Mesenteric fat pad (tissue), 1 donor: ENCODE measurements around the gene VAMP8. TPM values are rescaled to one million over a fixed set of nuclear protein-coding genes. Genes with fewer than 3 reads are reported as not detected.
"Not testable (repeated sequence)": the region's sequence is repeated elsewhere in the genome, so short reads cannot be mapped to it uniquely, and the experiment has no call there.

Source experiments
- DNase-seq: peaks from one replicate; pipeline ENCODE4 v3.0.0-alpha.2; 2020; ENCODE audit warnings: low spot score
- long read RNA-seq: library from polyadenylated mRNA; unstranded; transcript quantifications from one replicate; pipeline ENCODE4 v2.0.0, GENCODE V29; 2020
- total RNA-seq: library from RNA; stranded (reverse); fragmentation: NEBNext Ultra II Directional; extraction: Animal tissue kit (Norgen Biotek cat#: 25700); gene quantifications from one replicate; pipeline ENCODE4 v1.2.1, GENCODE V29; 2021
- donor health status: DM: yes; HTN: yes; CAD: no.

Gene VAMP8
- 73.3 TPM for total RNA-seq
- long read RNA-seq, transcript VAMP8-201 (3 exons, 774 nt): major isoform, 9 of 11 reads
- long read RNA-seq, partial matches to known transcripts: 1 of 11 reads
- long read RNA-seq, other reads (novel, unspliced or antisense): 1 of 11 reads

GRCh38 chr2:85577386-85578242 lies at the start of gene VAMP8:
Gene VAMP8 (plus strand): TSS chr2:85577586. CDS start chr2:85577647, 61 bp downstream.
- DNase-seq: no peak

GRCh38 chr2:85527787-85528186 lies 49.6 kb upstream of the VAMP8 start:
- DNase-seq: no peak

GRCh38 chr2:85528355-85528754 lies 49.0 kb upstream of the VAMP8 start:
- DNase-seq: no peak

- no peak for DNase-seq
Observed at GRCh38 chr2:85529809-85530208, 47.6 kb upstream of the VAMP8 start.

GRCh38 chr2:85531589-85531988 lies 45.8 kb upstream of the VAMP8 start:
- DNase-seq: no peak

- no peak for DNase-seq
Observed at GRCh38 chr2:85534099-85534498, 43.3 kb upstream of the VAMP8 start.

- DNase-seq: no peak
Observed at GRCh38 chr2:85534881-85535280, 42.5 kb upstream of the VAMP8 start.

- no peak for DNase-seq
Observed at GRCh38 chr2:85536479-85536878, 40.9 kb upstream of the VAMP8 start.

GRCh38 chr2:85537600-85538506 lies 39.5 kb upstream of the VAMP8 start:
- DNase-seq: no peak

GRCh38 chr2:85538507-85539360 lies 38.7 kb upstream of the VAMP8 start, which contains the start of gene MAT2A:
Gene MAT2A (plus strand): TSS chr2:85539168. CDS start chr2:85539288, 120 bp downstream.
- peak; percentile 97 for DNase-seq

- DNase-seq: peak; percentile 92
Observed at GRCh38 chr2:85539361-85540132, 37.8 kb upstream of the VAMP8 start.

- no peak for DNase-seq
Observed at GRCh38 chr2:85540133-85540648, 37.2 kb upstream of the VAMP8 start.

GRCh38 chr2:85541262-85541661 lies 36.1 kb upstream of the VAMP8 start:
- DNase-seq: no peak

- no peak for DNase-seq
Observed at GRCh38 chr2:85541753-85542457, 35.5 kb upstream of the VAMP8 start.

GRCh38 chr2:85542777-85543176 lies 34.6 kb upstream of the VAMP8 start:
- no peak for DNase-seq

- DNase-seq: not testable (repeated sequence)
Observed at GRCh38 chr2:85544254-85544691, 33.1 kb upstream of the VAMP8 start.

GRCh38 chr2:85544915-85545779 lies 32.2 kb upstream of the VAMP8 start:
- not testable (repeated sequence) for DNase-seq

GRCh38 chr2:85545780-85546240 lies 31.6 kb upstream of the VAMP8 start:
- no peak for DNase-seq
